ENCODE data around the gene LOXL1. TPM values are rescaled to one million over a fixed set of nuclear protein-coding genes. Genes with fewer than 3 reads are reported as not detected.
"Not testable (repeated sequence)": the region's sequence is repeated elsewhere in the genome, so short reads cannot be mapped to it uniquely, and the experiment has no call there.

The LOXL1 gene
- total RNA-seq, 2 donors from 2014 or later: 2.0 to 2.5 TPM

DNA sequence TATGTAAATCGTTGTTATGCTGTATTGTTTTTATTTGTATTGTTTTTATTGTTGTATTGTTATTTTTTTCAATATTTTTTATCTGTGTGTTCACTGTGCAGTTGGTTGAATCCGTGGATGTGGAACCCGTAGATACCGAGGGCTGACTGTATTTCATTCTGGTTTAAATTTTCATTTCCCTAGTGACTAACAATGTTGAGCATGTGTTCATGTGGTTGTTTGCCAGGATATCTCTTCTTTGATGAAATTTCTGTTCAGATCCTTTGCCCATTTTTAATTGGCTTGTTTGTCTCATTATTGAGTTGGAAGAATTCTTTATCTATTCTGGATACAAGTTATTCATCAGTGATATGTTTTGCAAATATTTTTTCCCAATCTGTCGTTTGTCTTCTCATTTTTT, 36.2 kb downstream of the LOXL1 start:
- ATAC-seq (no peak), DNase-seq (no peak)
- intact Hi-C loops (cut with DNase I, micrococcal nuclease): no loop called here

DNA sequence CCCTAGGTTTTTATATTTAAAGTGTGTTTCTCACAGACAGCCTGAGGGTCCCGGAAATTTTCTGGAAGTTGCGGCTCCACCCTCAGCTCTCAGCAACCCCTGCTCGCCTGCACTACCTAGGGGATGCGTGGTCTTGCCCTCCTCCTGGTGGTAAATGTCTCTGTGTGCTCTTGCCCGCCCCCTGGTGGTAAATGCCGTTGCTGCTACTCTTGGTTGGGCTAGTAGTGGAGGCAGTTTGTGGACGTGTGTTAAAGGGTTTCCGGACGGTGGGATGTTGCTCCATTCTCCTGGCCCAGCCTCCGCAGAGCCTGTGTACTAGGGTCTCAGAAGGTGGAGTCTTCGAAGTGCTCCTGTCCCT, 38.5 kb downstream of the LOXL1 start:
- DNase-seq (peak; percentile 60 to 90), ATAC-seq (peak; percentile 81)
- intact Hi-C loops (cut with DNase I, micrococcal nuclease): no loop called here

DNA sequence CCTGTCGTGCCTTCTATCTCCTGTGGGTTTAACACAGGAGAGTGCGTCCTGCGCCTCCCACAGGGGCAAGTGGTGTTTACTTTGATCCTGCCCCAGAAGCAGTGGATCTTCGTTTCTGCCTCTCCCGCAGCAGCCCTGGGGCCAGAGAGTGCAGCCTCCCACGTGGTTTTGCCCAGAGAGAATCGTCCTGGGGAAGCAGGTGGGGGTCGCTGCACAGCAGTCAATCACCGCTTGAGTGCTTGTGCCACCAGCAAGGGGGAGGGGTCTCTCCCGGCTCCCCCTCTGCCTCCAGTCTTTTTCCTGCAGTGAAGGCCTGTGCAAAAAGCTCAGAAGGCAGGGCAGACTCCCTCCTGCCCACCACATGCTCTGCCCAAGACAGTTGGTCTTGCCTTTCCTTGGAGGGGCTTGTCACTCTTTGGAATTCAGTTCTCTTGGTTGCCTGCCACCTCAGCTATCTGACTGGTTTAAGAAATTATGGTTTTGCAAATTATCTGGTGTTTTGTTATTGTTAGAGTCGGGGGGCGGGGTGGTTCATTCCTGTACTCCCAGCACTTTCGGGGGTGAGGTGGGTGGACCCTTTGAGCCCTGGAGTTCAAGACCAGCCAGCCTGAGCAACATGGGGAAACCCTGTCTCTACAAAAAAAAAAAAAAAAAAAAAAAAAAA, 39.0 kb downstream of the LOXL1 start:
- ATAC-seq: peak; percentile 36
- intact Hi-C loops (cut with DNase I, micrococcal nuclease): no loop called here
- no peak for DNase-seq

- intact Hi-C loops (cut with DNase I, micrococcal nuclease): no loop called here
- DNase-seq (no peak), ATAC-seq (peak; percentile 35)
Observed at GRCh38 chr15:73965758-73966113, 39.5 kb downstream of the LOXL1 start.

DNA sequence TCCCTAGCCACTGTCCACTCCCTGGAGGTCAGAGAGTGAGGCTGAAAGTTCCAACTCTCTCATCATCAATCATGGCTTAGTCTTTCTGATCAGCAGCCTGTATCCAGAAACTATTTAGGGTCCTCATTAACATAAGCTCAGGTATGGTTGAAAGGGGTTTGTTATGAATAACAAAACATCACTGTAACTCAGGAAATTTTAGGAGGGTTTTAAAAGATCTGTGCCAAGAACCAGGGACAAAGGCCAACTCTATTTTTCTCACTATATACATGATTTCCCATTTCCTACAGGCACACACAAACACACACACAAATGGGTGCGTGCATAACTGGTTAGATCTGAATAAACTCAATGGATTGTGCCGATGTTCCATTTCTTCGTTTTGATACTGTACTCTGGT, 42.2 kb downstream of the LOXL1 start:
- DNase-seq (no peak), ATAC-seq (no peak)
- intact Hi-C loops (cut with DNase I, micrococcal nuclease): no loop called here

DNA sequence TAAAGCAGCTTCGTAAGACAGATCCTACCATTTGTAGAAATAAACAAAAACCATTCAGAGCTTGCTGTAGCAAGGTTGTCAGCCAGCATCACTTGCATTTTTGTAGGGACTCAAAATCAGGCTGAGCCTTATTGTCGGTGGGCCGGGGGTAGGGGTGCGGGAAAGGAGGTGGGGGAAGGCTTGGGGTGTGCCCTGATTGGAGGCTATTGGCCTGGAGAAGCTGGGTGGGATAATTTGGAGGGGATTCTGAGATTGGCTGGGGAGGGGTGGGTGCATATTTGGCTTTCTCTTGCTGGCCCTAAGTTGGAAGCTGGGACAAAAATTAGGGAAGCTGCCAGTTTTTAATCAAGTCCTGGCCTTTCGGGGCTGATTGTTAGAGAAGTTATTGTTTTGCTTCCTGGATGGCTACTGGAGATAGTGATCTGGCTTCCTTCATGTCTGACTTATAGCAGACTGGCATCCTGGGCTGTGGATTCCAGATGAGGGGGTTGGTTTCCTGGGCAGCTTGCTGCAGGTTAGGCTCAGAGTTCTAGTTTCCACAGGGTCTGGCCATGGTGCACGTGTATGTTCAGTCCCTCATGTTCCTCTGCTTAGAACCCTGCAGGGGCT, 43.0 kb downstream of the LOXL1 start:
- DNase-seq: no peak
- intact Hi-C loops (cut with DNase I, micrococcal nuclease): no loop called here
- no peak for ATAC-seq

GRCh38 chr15:73972984-73973682, 46.9 kb downstream of the LOXL1 start:
- intact Hi-C loops (cut with DNase I, micrococcal nuclease): loop anchor here in 1 of 2 donors (5.0 kb wide), 1 partner anchor 154 kb away; no protein-coding TSS in a partner anchor
- ATAC-seq: peak; percentile 97
- DNase-seq: peak; percentile 74 to 89

DNA sequence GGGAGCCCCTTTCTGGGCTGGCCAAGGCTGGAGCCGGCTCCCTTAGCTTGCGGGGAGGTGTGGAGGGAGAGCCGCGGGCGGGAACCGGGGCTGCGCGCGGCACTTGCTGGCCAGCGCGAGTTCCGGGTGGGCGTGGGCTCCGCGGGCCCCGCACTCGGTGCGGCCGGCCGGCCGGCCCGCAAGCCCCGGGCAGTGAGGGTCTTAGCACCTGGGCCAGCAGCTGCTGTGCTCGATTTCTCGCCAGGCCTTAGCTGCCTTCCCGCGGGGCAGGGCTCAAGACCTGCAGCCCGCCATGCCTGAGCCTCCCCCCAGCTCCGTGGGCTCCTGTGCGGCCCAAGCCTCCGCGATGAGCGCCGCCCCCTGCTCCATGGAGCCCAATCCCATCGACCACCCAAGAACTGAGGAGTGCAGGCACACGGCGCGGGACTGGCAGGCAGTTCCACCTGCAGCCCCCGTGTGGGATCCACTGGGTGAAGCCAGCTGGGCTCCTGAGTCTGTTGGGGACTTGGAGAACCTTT, 47.5 kb downstream of the LOXL1 start:
- DNase-seq, ATAC-seq: not testable (repeated sequence)
- intact Hi-C loops (cut with DNase I, micrococcal nuclease): loop anchor here in 1 of 2 donors (5.0 kb wide), 1 partner anchor 154 kb away; no protein-coding TSS in a partner anchor

GRCh38 chr15:73975440-73976125, 49.3 kb downstream of the LOXL1 start:
- intact Hi-C loops (cut with DNase I, micrococcal nuclease): loop anchor here in 1 of 2 donors (5.0 kb wide), 1 partner anchor 67 kb away; no protein-coding TSS in a partner anchor
- peak in 1 of 2 donors; percentile 58 for DNase-seq
- not testable (repeated sequence) for ATAC-seq

DNA sequence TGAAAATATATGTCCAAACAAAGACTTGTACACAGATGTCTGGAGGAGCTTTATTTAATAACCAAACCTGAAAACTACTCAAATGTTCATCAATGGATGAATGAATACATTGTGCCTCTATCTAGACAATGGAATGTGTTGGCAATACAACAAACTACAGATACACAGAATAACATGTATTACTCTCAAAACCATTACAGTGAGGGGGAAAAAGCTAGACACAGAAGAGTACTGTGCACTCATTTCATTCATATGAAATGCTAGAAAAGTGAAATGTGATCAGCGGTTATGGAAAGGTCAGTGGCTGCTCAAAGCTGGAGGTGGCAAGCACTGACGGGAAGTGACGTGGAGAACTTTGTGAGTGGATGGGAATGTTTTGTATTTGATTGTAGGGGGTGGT, 52.6 kb downstream of the LOXL1 start:
- no peak for DNase-seq
- ATAC-seq: no peak
- intact Hi-C loops (cut with DNase I, micrococcal nuclease): loop anchor here in 1 of 2 donors (5.0 kb wide), 1 partner anchor 63 kb away; no protein-coding TSS in a partner anchor

GRCh38 chr15:73979636-73980035, 53.4 kb downstream of the LOXL1 start:
- no peak for DNase-seq
- no peak for ATAC-seq
- intact Hi-C loops (cut with DNase I, micrococcal nuclease): loop anchor here in 1 of 2 donors (5.0 kb wide), 1 partner anchor 63 kb away; no protein-coding TSS in a partner anchor

GRCh38 chr15:73981761-73982221, 55.5 kb downstream of the LOXL1 start:
- DNase-seq (no peak), ATAC-seq (no peak)
- intact Hi-C loops (cut with DNase I, micrococcal nuclease): no loop called here

DNA sequence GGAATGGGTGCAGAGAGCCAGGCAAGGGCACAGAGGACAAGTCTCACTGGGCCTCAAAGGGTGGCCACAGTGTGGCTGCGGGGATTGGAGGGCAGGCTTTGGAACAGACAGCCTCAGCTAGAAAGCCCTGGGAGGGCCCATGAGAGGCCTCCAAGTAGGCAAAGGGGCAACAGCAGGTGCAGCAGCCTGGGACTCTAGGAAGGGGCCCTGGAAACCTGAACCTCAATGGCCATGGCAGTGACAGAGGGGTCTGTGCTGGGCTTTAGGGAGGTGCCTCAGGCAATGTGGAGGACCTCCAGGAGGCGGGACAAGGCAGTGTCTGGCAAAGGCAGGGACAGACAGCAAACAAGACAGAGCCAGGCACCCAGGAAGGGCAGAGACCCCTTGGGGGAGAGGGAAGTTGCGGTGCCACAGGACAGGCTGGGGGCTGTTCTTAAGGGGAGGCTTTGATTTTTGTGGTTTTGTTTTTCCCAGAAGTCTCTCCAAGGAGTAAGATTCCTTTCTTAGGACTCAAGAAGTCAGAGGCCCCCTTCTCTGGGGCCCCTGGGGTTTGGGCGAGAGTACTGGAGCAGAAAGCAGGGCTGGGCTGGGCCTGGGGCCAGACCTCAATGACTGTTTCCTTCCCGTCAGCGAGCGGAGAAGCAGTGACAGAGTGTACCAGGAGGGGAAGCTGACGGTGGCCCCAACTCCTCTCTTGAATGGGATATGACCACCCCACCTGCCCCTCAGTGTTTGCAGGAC, 56.1 kb downstream of the LOXL1 start:
- peak; percentile 40 for ATAC-seq
- intact Hi-C loops (cut with DNase I, micrococcal nuclease): no loop called here

DNA sequence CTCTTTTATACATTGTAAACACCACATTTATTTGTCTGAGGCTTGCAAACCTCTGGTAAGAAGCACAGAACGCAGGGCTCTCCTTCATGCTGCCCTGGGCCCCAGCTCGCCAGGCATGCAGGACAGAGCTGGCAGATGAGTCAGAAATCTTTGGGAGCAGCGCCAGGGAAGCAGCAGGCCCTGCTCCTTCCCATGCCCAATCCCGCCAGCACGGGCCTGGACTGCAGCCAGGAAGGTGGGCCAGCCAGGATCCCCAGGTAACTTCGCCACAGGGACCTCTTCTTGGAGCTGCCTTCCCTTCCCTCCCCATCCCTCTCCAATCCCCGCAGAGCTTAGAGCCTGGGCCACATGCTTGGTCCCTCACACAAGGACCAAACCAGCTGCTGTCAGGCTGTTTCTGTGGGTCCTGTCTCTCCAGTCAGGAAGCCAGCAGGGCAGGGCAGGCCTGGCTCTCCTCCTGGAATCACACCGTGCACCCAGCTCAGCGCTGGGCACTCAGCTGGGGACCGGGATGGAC, 57.0 kb downstream of the LOXL1 start:
- intact Hi-C loops (cut with DNase I, micrococcal nuclease): no loop called here
- no peak for ATAC-seq
- DNase-seq: peak in 1 of 2 donors; percentile 61

More for the DNA sequence above, 56.1 kb downstream of the LOXL1 start:
- DNase-seq: peak; percentile 60 to 68

- intact Hi-C loops (cut with DNase I, micrococcal nuclease): no loop called here
- no peak for DNase-seq
- ATAC-seq: no peak
Observed at GRCh38 chr15:73983773-73984172, 57.5 kb downstream of the LOXL1 start.

DNA sequence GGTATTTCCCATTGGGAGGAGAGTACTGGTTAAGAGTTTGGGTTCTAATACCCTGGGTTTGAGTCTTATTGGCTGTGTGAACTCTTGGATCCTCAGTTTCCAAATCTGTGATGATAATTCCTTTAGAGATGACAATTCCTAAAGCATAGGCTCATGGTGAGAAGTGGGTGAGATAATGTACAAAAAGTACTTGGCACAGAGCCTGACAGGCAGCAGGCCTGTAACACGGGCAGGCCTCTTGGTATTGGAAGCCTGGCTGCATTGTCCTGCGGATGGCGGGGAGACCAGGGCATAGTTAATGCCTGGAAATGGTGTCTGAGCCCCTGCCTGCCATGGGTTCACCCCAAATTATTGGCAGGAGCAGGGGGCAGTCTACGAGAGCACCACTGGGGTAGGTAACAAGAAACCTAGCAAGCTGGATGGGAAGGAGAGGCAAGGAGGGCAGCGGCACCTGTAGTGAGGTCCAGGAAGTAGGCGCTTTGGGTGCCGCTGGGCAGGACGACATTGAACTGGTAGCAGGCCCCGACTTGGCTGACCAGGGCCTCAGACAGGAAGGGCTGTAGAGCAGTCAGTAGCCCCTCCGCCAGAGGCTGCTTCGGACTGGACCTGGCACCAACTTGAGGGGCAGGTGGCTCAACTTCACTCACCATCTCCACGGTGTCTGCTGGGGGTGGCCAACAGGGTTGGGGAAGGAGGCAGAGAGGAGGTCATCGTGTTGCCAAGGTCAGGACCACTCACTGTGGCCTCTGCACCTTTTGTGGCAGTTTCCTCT, 58.1 kb downstream of the LOXL1 start:
- intact Hi-C loops (cut with DNase I, micrococcal nuclease): no loop called here
- DNase-seq (no peak), ATAC-seq (no peak)

GRCh38 chr15:73985101-73985873, 59.0 kb downstream of the LOXL1 start:
- ATAC-seq: peak; percentile 71
- intact Hi-C loops (cut with DNase I, micrococcal nuclease): no loop called here
- DNase-seq: no peak
